WERI-Rb-1 (cell line): ENCODE data around the gene ZNF609.
A peak's percentile ranks its signal among the peaks of the same experiment; 100 is the strongest.

Experiments
- DNase-seq: peaks from one replicate; pipeline ENCODE4 v3.0.0-alpha.2; 2020
- H3K27ac ChIP-seq: fragments of 250-450 bp; sonication (Bioruptor Pico); 2 replicates; pipeline ENCODE4 v1.5.1; 2020; ENCODE audit warnings: mild to moderate bottlenecking, moderate library complexity
- H3K27me3 ChIP-seq: fragments of 250-450 bp; sonication (Bioruptor Pico); 2 replicates; pipeline ENCODE4 v1.5.1; 2021; ENCODE audit warnings: mild to moderate bottlenecking, low read depth, moderate library complexity; ENCODE audit not compliant: insufficient read depth, severe bottlenecking
- H3K36me3 ChIP-seq: fragments of 250-450 bp; sonication (Bioruptor Pico); 2 replicates; pipeline ENCODE4 v1.5.1; 2020; ENCODE audit warnings: mild to moderate bottlenecking, moderate library complexity
- H3K4me3 ChIP-seq: 2 replicates; pipeline ENCODE4 v1.5.1; 2011; ENCODE audit warnings: low read depth, mild to moderate bottlenecking, control low read depth, low read length
- H3K9me3 ChIP-seq: fragments of 250-450 bp; sonication (Bioruptor Pico); 2 replicates; pipeline ENCODE4 v1.5.1; 2021; ENCODE audit warnings: mild to moderate bottlenecking, moderate library complexity; ENCODE audit not compliant: severe bottlenecking
- TF ChIP-seq, protein P1 (sequence below): IDR thresholded peaks from 2 replicates; pipeline ENCODE4 v1.5.1; 2011; ENCODE audit warnings: low read depth, mild to moderate bottlenecking, control low read depth, inconsistent platforms, low read length

The ZNF609 gene

DNA sequence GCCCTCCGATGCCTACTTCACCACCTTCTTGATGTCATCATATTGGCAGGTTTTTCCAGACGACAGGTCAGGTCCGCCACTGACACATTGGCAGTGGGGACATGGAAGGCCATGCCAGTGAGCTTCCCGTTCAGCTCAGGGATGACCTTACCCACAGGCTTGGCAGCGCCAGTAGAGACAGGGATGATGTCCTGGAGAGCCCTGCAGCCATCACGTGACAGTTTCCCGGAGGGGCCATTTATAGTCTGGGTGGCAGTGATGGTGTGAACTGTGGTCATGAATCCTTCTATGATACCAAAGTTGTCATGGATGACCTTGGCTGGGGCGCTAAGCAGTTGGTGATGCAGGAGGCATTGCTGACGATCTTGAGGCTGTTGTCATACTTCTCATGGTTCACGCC, 68.5 kb downstream of the ZNF609 start:
- no peaks in the 10 kb centered on the region for H3K27me3 ChIP-seq
- no peak overlapping the region for H3K4me3 ChIP-seq
- H3K36me3 ChIP-seq, result peaks cover 20% of the 10 kb centered on the region
- H3K9me3 ChIP-seq, result no peaks in the 10 kb centered on the region
- no peak for DNase-seq
- TF ChIP-seq, protein P1, sequence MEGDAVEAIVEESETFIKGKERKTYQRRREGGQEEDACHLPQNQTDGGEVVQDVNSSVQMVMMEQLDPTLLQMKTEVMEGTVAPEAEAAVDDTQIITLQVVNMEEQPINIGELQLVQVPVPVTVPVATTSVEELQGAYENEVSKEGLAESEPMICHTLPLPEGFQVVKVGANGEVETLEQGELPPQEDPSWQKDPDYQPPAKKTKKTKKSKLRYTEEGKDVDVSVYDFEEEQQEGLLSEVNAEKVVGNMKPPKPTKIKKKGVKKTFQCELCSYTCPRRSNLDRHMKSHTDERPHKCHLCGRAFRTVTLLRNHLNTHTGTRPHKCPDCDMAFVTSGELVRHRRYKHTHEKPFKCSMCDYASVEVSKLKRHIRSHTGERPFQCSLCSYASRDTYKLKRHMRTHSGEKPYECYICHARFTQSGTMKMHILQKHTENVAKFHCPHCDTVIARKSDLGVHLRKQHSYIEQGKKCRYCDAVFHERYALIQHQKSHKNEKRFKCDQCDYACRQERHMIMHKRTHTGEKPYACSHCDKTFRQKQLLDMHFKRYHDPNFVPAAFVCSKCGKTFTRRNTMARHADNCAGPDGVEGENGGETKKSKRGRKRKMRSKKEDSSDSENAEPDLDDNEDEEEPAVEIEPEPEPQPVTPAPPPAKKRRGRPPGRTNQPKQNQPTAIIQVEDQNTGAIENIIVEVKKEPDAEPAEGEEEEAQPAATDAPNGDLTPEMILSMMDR, result no peak
- H3K27ac ChIP-seq, result no peak overlapping the region

DNA sequence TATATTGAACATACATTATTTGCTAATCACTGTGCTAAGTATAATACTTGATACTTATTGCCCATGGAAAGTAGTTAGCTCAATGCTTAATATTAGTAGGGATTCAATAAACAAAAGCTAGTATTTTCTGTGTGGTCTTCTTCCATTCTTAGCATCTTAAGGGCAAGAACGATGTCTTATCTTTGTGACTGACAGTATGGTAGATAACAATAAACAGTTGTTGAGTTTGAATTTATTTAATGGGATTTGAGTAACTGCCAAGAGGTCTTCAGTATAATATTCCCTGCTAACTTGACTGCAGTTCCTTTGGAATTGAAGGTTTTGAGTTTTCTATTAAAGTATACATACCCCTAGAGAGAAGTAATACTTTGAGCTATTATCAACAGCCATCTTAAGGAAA, 70.1 kb downstream of the ZNF609 start:
- Histone ChIP-seq H3K9me3 (no peaks in the 10 kb centered on the region), H3K27ac (no peak overlapping the region), H3K36me3 (peaks cover 20% of the 10 kb centered on the region), H3K4me3 (no peak overlapping the region), H3K27me3 (no peaks in the 10 kb centered on the region)
- TF ChIP-seq, protein P1, result no peak
- DNase-seq, result no peak

DNA sequence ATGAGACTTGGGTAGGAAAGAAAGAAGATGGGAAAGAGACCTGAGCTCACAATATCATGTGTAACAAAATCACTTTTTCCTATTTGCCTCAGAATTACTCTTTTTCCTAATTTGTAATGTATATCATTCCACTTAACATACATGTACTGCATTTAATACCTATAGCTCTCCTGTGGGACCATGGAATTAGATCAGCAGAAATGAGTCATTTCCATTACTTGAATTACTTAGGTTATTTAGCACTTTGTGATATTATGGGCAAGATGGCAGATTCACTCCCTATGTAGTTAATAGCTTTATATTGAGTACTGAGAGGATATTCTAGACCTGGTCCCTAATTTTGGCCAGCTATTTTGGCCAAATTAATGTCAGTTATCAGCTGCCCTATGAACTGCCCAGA, 70.5 kb downstream of the ZNF609 start:
- TF ChIP-seq, protein P1, result no peak
- H3K9me3 ChIP-seq, result no peaks in the 10 kb centered on the region
- H3K27ac ChIP-seq, result no peak overlapping the region
- DNase-seq, result no peak
- H3K4me3 ChIP-seq, result no peak overlapping the region
- H3K27me3 ChIP-seq, result no peaks in the 10 kb centered on the region
- peaks cover 20% of the 10 kb centered on the region for H3K36me3 ChIP-seq

DNA sequence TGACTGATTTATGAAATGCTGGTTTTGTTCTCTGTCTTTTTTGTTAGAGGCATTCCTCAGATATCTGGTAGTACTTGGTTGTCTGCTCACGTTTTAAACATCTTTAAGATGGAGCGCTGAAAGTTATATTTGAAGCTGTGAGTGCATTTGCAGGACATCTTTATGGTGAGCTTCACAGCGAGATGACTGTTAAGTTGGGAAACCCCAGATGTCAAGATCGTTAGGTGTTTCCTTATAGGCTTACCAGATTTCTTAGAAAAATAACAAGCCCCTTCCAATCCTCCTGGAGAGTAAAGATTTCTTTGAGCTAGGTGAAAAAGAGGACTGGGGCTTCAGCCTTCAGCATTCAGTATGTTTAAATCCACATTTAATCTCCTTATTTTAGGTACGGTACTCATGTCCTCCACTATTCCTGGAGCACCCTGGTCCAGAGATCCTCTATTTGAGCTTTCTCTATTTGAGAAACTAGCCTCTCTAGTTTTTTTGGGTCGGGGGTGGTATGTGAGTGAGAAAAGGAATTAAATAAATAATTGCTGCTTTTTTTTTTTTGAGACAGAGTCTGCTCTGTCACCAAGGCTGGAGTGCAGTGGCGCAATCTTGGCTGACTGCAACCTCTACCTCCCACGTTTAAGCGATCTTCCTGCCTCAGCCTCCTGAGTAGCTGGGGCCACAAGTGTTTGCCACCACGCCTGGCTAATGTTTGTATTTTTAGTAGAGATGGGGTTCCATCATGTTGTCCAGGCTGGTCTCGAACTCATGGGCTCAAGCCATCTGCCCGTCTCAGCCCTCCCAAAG, 72.3 kb downstream of the ZNF609 start:
- TF ChIP-seq, protein P1, result no peak
- peaks cover 20% of the 10 kb centered on the region for H3K36me3 ChIP-seq
- no peak overlapping the region for H3K4me3 ChIP-seq

DNA sequence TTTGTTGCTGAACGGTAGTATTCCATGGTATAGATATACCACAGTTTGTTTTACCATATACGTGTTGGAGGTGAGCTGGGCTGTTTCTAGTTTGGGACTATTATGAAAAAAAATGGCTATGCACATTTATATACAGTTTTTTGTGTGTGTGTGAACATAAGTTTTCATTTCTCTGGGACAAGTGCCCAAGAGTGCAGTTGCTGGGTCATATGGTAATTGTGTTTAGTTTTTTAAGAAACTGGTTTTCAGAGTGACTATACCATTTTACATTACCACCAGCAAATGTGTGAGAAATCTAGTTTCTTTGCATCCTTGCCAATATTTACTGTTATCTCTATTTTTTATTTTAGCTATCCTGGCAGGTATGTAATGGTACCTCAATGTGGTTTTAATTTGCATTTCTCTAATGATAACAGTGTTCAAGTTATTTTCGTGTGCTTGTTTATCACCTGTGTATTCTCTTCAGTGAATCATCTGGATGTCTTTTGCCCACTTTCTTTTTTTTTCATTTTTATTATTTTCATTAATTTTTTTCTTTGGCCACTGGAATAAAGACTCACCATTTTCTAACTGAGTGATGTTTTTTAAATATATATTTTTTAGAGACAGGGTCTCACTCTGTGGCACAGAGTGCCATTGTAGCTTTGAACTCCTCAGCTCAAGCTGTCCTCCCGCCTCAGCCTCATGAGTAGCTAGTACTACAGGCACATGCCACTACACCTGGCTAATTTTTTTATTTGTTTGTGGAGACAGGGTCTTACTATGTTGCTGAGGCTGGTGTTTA, 75.3 kb downstream of the ZNF609 start:
- no peak overlapping the region for H3K4me3 ChIP-seq
- no peaks in the 10 kb centered on the region for H3K9me3 ChIP-seq
- H3K27me3 ChIP-seq, result no peaks in the 10 kb centered on the region
- no peak overlapping the region for H3K27ac ChIP-seq
- no peak for DNase-seq
- TF ChIP-seq, protein P1, result no peak
- peaks cover 8% of the 10 kb centered on the region for H3K36me3 ChIP-seq

More for the DNA sequence above, 72.3 kb downstream of the ZNF609 start:
- DNase-seq, result no peak
- peak overlapping the region; percentile 1; the same call in 1 of the 2 replicates for H3K27ac ChIP-seq
- H3K9me3 ChIP-seq, result no peaks in the 10 kb centered on the region
- no peaks in the 10 kb centered on the region for H3K27me3 ChIP-seq
